Natural killer cell (primary cell): ENCODE results near the gene SLC7A14. TPM values are rescaled to one million over a fixed set of nuclear protein-coding genes. Genes with fewer than 3 reads are reported as not detected.

ENCODE experiments used
- ATAC-seq, 3 donors: fragments of 150-1000 bp in 2 of 3; fragments of 200-7000 bp in 1 of 3; cut with Tn5 transposase; 1 replicate in 1 of 3; 2 replicates in 2 of 3; pipeline ENCODE4 v1.10.0; 2021; ENCODE audit warnings: mild to moderate bottlenecking in 2 of 3, moderate library complexity in 2 of 3
- DNase-seq, 2 donors: peaks; one replicate each; pipeline versions ENCODE4 v3.0.0 to v3.0.0-alpha.2; 2013 to 2021; ENCODE audit warnings: mixed read lengths in 1 of 2
- H3K27ac ChIP-seq: one replicate; pipeline ENCODE4 v1.5.1; 2013; ENCODE audit warnings: mild to moderate bottlenecking, low read length
- H3K27me3 ChIP-seq: one replicate; pipeline ENCODE4 v1.6.1; 2013; ENCODE audit warnings: low read length; ENCODE audit not compliant: control insufficient read depth, insufficient read depth
- H3K36me3 ChIP-seq: one replicate; pipeline ENCODE4 v1.6.1; 2013; ENCODE audit warnings: low read length; ENCODE audit not compliant: control insufficient read depth, insufficient read depth
- H3K4me1 ChIP-seq: one replicate; pipeline ENCODE4 v1.6.1; 2013; ENCODE audit warnings: low read length; ENCODE audit not compliant: control insufficient read depth, insufficient read depth
- H3K4me3 ChIP-seq: one replicate; pipeline ENCODE4 v1.5.1; 2013; ENCODE audit warnings: low read length
- H3K9me3 ChIP-seq: one replicate; pipeline ENCODE4 v1.6.1; 2013; ENCODE audit warnings: low read length; ENCODE audit not compliant: control insufficient read depth, insufficient read depth
- H3K27ac Mint-ChIP-seq, 2 donors: one replicate each; pipeline ENCODE4 v1.8.0; 2022; ENCODE audit warnings: mild to moderate bottlenecking in 2 of 2, mixed read lengths in 2 of 2, moderate library complexity in 1 of 2
- H3K27me3 Mint-ChIP-seq, 2 donors: one replicate each; pipeline ENCODE4 v1.8.0; 2022; ENCODE audit warnings: low read depth in 2 of 2, mixed read lengths in 2 of 2
- H3K36me3 Mint-ChIP-seq: one replicate; pipeline ENCODE4 v1.8.0; 2022; ENCODE audit warnings: mixed read lengths
- H3K4me1 Mint-ChIP-seq, 2 donors: one replicate each; pipeline ENCODE4 v1.8.0; 2022; ENCODE audit warnings: mixed read lengths in 2 of 2
- H3K4me3 Mint-ChIP-seq: one replicate; pipeline ENCODE4 v1.8.0; 2022; ENCODE audit warnings: mild to moderate bottlenecking, moderate library complexity, mixed read lengths
- H3K9me3 Mint-ChIP-seq, 2 donors: one replicate each; pipeline ENCODE4 v1.8.0; 2022; ENCODE audit warnings: mixed read lengths in 2 of 2
- WGBS: methylation state at CpG from one replicate; pipeline ENCODE4 v1.1.7; 2013; ENCODE audit warnings: missing lambda C conversion rate; ENCODE audit not compliant: insufficient coverage; 5-methylcytosine and 5-hydroxymethylcytosine counted together
- intact Hi-C: fragments of 100-400 bp; cut with micrococcal nuclease; formaldehyde crosslinking; loops from one replicate; pipeline ENCODE4 v1.14.2; 2022
- total RNA-seq, 4 donors: library from RNA; stranded (reverse); fragments of 120-200 nt in 1 of 4; gene quantifications; one replicate each; pipeline versions ENCODE4 v1.2.3 to v1.2.4, GENCODE V29; 2013 to 2022
- TF ChIP-seq, protein P1 (sequence below): fragments of 200-600 bp; IDR thresholded peaks from one replicate; pipeline ENCODE4 v1.8.0; 2022; ENCODE audit warnings: antibody characterized with exemption

SLC7A14 gene
- total RNA-seq, 3 donors from 2014 or later (not counting 1 experiment from before 2014, with no cell fraction given) = not detected

DNA sequence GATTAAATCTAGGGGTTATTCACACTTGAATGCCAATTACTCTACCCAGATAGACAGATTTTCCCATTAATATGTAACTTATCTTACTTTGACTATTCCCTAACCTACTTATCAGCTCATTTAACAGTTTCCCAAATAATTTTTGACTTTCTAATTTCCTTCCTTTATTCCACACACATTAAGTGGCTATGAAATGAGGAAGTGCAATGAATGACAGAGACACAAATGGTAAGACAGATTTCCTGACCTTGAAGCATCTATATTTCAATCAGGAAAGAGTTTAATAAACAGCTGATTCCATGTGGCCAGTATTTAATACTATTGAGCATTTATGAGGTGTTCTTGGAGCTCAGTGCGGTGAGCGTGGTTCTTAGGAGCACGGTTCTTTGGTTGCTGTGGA lies 78.8 kb downstream of the SLC7A14 start:
- intact Hi-C loops = no loop called here
- Histone ChIP-seq H3K27ac (no peak overlapping the region), H3K36me3 (no peaks in the 10 kb centered on the region), H3K27me3 (peaks cover 5% of the 10 kb centered on the region), H3K4me1 (no peaks in the 10 kb centered on the region), H3K4me3 (no peak overlapping the region), H3K9me3 (no peaks in the 10 kb centered on the region)
- ATAC-seq (no peak), DNase-seq (no peak)
- H3K4me1 Mint-ChIP-seq = no peaks in the 10 kb centered on the region
- H3K4me3 Mint-ChIP-seq = no peak overlapping the region
- no peaks in the 10 kb centered on the region for H3K9me3 Mint-ChIP-seq
- WGBS = 88% methylated on average over 3 of the region's 3 CpGs
- peaks cover 11 to 34% of the 10 kb centered on the region in 2 donors for H3K27me3 Mint-ChIP-seq
- no peak overlapping the region for H3K27ac Mint-ChIP-seq
- no peaks in the 10 kb centered on the region for H3K36me3 Mint-ChIP-seq
- TF ChIP-seq, protein P1, sequence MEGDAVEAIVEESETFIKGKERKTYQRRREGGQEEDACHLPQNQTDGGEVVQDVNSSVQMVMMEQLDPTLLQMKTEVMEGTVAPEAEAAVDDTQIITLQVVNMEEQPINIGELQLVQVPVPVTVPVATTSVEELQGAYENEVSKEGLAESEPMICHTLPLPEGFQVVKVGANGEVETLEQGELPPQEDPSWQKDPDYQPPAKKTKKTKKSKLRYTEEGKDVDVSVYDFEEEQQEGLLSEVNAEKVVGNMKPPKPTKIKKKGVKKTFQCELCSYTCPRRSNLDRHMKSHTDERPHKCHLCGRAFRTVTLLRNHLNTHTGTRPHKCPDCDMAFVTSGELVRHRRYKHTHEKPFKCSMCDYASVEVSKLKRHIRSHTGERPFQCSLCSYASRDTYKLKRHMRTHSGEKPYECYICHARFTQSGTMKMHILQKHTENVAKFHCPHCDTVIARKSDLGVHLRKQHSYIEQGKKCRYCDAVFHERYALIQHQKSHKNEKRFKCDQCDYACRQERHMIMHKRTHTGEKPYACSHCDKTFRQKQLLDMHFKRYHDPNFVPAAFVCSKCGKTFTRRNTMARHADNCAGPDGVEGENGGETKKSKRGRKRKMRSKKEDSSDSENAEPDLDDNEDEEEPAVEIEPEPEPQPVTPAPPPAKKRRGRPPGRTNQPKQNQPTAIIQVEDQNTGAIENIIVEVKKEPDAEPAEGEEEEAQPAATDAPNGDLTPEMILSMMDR = no peak

DNA sequence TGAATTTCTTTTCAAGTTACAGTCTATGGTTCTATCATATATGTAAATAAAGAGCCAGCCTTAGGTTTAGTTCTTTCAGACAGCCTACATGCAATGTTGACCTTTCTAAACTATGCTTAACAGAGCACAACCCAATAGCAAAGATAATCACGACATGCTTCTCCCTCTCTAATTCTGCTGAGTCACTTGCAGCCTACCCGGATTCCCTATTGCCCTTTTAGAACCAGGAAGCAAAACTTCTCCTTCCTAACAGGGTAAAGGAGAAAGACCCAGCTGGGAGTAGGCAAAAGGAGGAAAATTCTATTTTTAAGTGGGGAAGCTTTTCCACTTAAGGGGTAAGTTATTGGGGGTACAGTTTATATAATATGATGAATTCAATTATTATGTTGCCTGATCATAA lies 79.3 kb downstream of the SLC7A14 start:
- Mint-ChIP-seq H3K4me3 (no peak overlapping the region), H3K36me3 (no peaks in the 10 kb centered on the region), H3K27me3 (peaks cover 14 to 34% of the 10 kb centered on the region in 2 donors), H3K27ac (no peak overlapping the region), H3K9me3 (no peaks in the 10 kb centered on the region), H3K4me1 (no peaks in the 10 kb centered on the region)
- Histone ChIP-seq H3K27me3 (peaks cover 5% of the 10 kb centered on the region), H3K36me3 (no peaks in the 10 kb centered on the region), H3K27ac (no peak overlapping the region), H3K4me3 (no peak overlapping the region), H3K9me3 (no peaks in the 10 kb centered on the region), H3K4me1 (no peaks in the 10 kb centered on the region)
- TF ChIP-seq, protein P1 = no peak
- intact Hi-C loops = no loop called here
- ATAC-seq (no peak), DNase-seq (no peak)
- WGBS = 0% methylated on average over 1 of the region's 2 CpGs

DNA sequence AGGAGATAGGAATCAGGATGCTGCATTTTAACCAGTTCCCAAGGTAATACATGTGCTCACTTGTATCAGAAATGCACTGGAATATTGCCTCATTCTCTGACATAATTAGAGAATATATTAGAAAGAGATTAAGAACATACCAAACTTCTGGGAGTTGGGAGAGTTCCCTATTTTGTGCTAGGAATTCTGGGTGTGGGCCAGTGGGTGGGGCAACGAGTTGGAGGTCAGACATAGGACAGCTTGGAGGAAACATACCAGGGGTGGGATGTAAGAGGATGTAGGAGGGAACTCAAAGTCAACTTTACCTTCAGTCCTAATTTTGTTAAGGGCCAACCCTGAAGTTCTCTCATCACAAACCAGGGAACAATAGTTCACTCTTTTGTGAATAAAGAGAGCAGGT lies 83.6 kb downstream of the SLC7A14 start:
- peaks cover 5% of the 10 kb centered on the region for H3K27me3 ChIP-seq
- H3K4me1 ChIP-seq = no peaks in the 10 kb centered on the region
- ATAC-seq (no peak), DNase-seq (no peak)
- H3K27me3 Mint-ChIP-seq = peaks cover 17 to 28% of the 10 kb centered on the region in 2 donors
- TF ChIP-seq, protein P1 = no peak
- H3K4me1 Mint-ChIP-seq = no peaks in the 10 kb centered on the region
- H3K36me3 ChIP-seq = no peaks in the 10 kb centered on the region
- no peaks in the 10 kb centered on the region for H3K36me3 Mint-ChIP-seq
- H3K27ac ChIP-seq = no peak overlapping the region
- intact Hi-C loops = no loop called here
- no peak overlapping the region for H3K27ac Mint-ChIP-seq
- no peaks in the 10 kb centered on the region for H3K9me3 Mint-ChIP-seq
- 56% methylated on average over 1 of the region's 1 CpG for WGBS
- no peak overlapping the region for H3K4me3 ChIP-seq
- no peaks in the 10 kb centered on the region for H3K9me3 ChIP-seq
- H3K4me3 Mint-ChIP-seq = no peak overlapping the region

DNA sequence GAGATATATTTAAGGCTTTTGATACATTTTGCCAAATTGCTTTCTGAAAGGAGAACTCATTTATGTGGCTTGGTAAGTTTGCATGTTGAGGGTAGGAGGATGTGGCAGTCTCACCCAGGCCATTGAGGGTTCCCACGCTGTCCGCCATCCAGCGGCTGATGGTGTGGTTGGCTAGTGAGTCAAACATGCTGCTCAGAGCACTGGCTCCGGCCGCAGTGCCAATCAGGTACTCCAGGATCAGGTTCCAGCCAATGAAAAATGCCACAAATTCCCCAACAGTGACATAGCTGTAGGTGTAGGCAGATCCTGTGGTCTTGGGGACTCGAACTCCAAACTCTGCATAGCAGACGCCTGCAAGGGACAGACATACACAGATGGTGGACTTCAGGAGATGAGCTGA lies 84.9 kb downstream of the SLC7A14 start:
- Histone ChIP-seq H3K4me3 (no peak overlapping the region), H3K9me3 (no peaks in the 10 kb centered on the region), H3K27ac (no peak overlapping the region), H3K27me3 (no peaks in the 10 kb centered on the region), H3K36me3 (no peaks in the 10 kb centered on the region), H3K4me1 (no peaks in the 10 kb centered on the region)
- TF ChIP-seq, protein P1 = no peak
- intact Hi-C loops = no loop called here
- DNase-seq (no peak), ATAC-seq (peak in 1 of 3 donors; percentile 41)
- no peaks in the 10 kb centered on the region for H3K36me3 Mint-ChIP-seq
- 77% methylated on average over 7 of the region's 7 CpGs for WGBS
- no peak overlapping the region for H3K4me3 Mint-ChIP-seq
- peaks cover 10 to 23% of the 10 kb centered on the region in 2 donors for H3K27me3 Mint-ChIP-seq
- H3K27ac Mint-ChIP-seq = no peak overlapping the region
- no peaks in the 10 kb centered on the region for H3K9me3 Mint-ChIP-seq
- H3K4me1 Mint-ChIP-seq = no peaks in the 10 kb centered on the region
